ENCODE results near the gene MRPL22.

Gene MRPL22

GRCh38 chr5:154948313-154948712, 7.4 kb downstream of the MRPL22 start:
- TF ChIP-seq FOXM1 (IDR thresholded peaks at IDR 0.05; ENCODE audit: borderline replicate concordance, low read depth) (no peak), RAD21 (IDR thresholded peaks at IDR 0.05; ENCODE audit: low read depth) (no peak), REST (IDR thresholded peaks at IDR 0.05; ENCODE audit: low read depth) (no peak), EGR1 (IDR thresholded peaks at IDR 0.05) (no peak), EP300 (IDR thresholded peaks at IDR 0.05; ENCODE audit: borderline replicate concordance) (no peak), ZBTB7A (IDR thresholded peaks at IDR 0.05; ENCODE audit: low read depth) (no peak), NFIC (IDR thresholded peaks at IDR 0.05) (no peak), TAF1 (IDR thresholded peaks at IDR 0.05; ENCODE audit: low read depth) (no peak), TCF12 (IDR thresholded peaks at IDR 0.05; ENCODE audit: low read depth) (no peak), CREB1 (IDR thresholded peaks at IDR 0.05; ENCODE audit: low read depth) (no peak), TEAD4 (IDR thresholded peaks at IDR 0.05) (no peak), CEBPB (IDR thresholded peaks at IDR 0.05) (no peak), YY1 (IDR thresholded peaks at IDR 0.05; ENCODE audit: low read depth) (no peak)
- TF ChIP-seq, protein P1, sequence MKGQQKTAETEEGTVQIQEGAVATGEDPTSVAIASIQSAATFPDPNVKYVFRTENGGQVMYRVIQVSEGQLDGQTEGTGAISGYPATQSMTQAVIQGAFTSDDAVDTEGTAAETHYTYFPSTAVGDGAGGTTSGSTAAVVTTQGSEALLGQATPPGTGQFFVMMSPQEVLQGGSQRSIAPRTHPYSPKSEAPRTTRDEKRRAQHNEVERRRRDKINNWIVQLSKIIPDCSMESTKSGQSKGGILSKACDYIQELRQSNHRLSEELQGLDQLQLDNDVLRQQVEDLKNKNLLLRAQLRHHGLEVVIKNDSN (IDR thresholded peaks at IDR 0.05), result no peak
- TF ChIP-seq, protein P2, sequence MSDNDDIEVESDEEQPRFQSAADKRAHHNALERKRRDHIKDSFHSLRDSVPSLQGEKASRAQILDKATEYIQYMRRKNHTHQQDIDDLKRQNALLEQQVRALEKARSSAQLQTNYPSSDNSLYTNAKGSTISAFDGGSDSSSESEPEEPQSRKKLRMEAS (IDR thresholded peaks at IDR 0.05), result no peak

- TF ChIP-seq ZBTB7A (IDR thresholded peaks at IDR 0.05; ENCODE audit: low read depth) (no peak), TEAD4 (IDR thresholded peaks at IDR 0.05) (no peak), FOXM1 (IDR thresholded peaks at IDR 0.05; ENCODE audit: borderline replicate concordance, low read depth) (no peak), TCF12 (IDR thresholded peaks at IDR 0.05; ENCODE audit: low read depth) (no peak), REST (IDR thresholded peaks at IDR 0.05; ENCODE audit: low read depth) (no peak), EP300 (IDR thresholded peaks at IDR 0.05; ENCODE audit: borderline replicate concordance) (no peak), YY1 (IDR thresholded peaks at IDR 0.05; ENCODE audit: low read depth) (no peak), CREB1 (IDR thresholded peaks at IDR 0.05; ENCODE audit: low read depth) (no peak), TAF1 (IDR thresholded peaks at IDR 0.05; ENCODE audit: low read depth) (no peak)
- TF ChIP-seq, protein P2 (IDR thresholded peaks at IDR 0.05), result no peak
- TF ChIP-seq, protein P1 (IDR thresholded peaks at IDR 0.05), result no peak
Measured at GRCh38 chr5:154949781-154950180, 8.9 kb downstream of the MRPL22 start.

- TF ChIP-seq, protein P2 (IDR thresholded peaks at IDR 0.05), result no peak
Measured at GRCh38 chr5:154956712-154957111, 15.8 kb downstream of the MRPL22 start.

DNA sequence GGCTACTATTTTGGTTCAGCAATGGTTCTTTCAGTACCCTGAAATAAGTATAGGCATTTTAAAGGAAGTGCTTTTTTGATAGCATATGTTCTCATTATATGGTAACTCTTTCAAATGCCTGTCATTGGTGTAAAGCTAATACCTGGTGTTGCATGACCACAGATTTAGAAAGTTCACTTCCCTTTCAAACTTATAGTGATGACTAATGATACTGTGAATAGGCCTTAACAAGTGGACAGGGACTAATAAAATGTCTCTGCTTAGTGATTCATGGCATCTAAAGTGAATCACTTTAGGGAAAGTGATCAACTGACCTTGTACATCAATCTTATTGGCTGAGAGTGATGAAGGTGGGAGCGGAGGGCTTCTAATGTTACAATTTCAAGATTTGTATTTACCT, 21.6 kb downstream of the MRPL22 start:
- TF ChIP-seq EGR1 (IDR thresholded peaks at IDR 0.05) (no peak), ZBTB7A (IDR thresholded peaks at IDR 0.05; ENCODE audit: low read depth) (no peak), NFIC (IDR thresholded peaks at IDR 0.05) (no peak), REST (IDR thresholded peaks at IDR 0.05; ENCODE audit: low read depth) (no peak), TAF1 (IDR thresholded peaks at IDR 0.05; ENCODE audit: low read depth) (no peak), CEBPB (IDR thresholded peaks at IDR 0.05) (no peak), YY1 (IDR thresholded peaks at IDR 0.05; ENCODE audit: low read depth) (no peak)
- TF ChIP-seq, protein P1 (IDR thresholded peaks at IDR 0.05), result no peak
- TF ChIP-seq, protein P2 (IDR thresholded peaks at IDR 0.05), result no peak
